H9 (cell line): ENCODE results near the gene MGRN1. TPM values are rescaled to one million over a fixed set of nuclear protein-coding genes. Genes with fewer than 3 reads are reported as not detected.

ENCODE experiments used
- DNase-seq: peaks from one replicate; pipeline ENCODE4 v3.0.0-alpha.2; 2017
- H2AFZ ChIP-seq: one replicate; pipeline ENCODE4 v1.6.1; 2013; ENCODE audit warnings: mild to moderate bottlenecking, low read length, control low read depth, moderate library complexity
- H2AK5ac ChIP-seq: 2 replicates; pipeline ENCODE4 v1.6.1; 2013; ENCODE audit warnings: low read length, control low read depth, mixed read lengths; ENCODE audit not compliant: insufficient read length
- H2BK120ac ChIP-seq: one replicate; pipeline ENCODE4 v1.6.1; 2013; ENCODE audit warnings: low read depth, mild to moderate bottlenecking, low read length, control low read depth, inconsistent platforms; ENCODE audit not compliant: poor library complexity, severe bottlenecking
- H2BK12ac ChIP-seq: 2 replicates; pipeline ENCODE4 v1.6.1; 2013; ENCODE audit warnings: low read length, control low read depth, mixed read lengths, low read depth; ENCODE audit not compliant: insufficient read length
- H2BK15ac ChIP-seq: 2 replicates; pipeline ENCODE4 v1.6.1; 2013; ENCODE audit warnings: low read depth, low read length, control low read depth
- H2BK20ac ChIP-seq: one replicate; pipeline ENCODE4 v1.6.1; 2013; ENCODE audit warnings: low read depth, mild to moderate bottlenecking, low read length, control low read depth, inconsistent platforms; ENCODE audit not compliant: poor library complexity, severe bottlenecking
- H2BK5ac ChIP-seq: 2 replicates; pipeline ENCODE4 v1.6.1; 2013; ENCODE audit warnings: low read length, control low read depth, mixed read lengths; ENCODE audit not compliant: insufficient read length
- H3K14ac ChIP-seq: 2 replicates; pipeline ENCODE4 v1.6.1; 2013; ENCODE audit warnings: low read length, control low read depth; ENCODE audit not compliant: insufficient read depth
- H3K18ac ChIP-seq: 2 replicates; pipeline ENCODE4 v1.6.1; 2013; ENCODE audit warnings: low read depth, mild to moderate bottlenecking, mixed read lengths, low read length, control low read depth; ENCODE audit not compliant: insufficient read length
- H3K23ac ChIP-seq: 2 replicates; pipeline ENCODE4 v1.6.1; 2013; ENCODE audit warnings: low read length, control low read depth, mixed read lengths, low read depth; ENCODE audit not compliant: insufficient read length
- H3K23me2 ChIP-seq: 2 replicates; pipeline ENCODE4 v1.6.1; 2013; ENCODE audit warnings: low read depth, mild to moderate bottlenecking, mixed read lengths, low read length, control low read depth; ENCODE audit not compliant: insufficient read length, poor library complexity, severe bottlenecking
- H3K27ac ChIP-seq: 2 replicates; pipeline ENCODE4 v1.5.1; 2013; ENCODE audit warnings: low read length, control low read depth, mixed read lengths, low read depth; ENCODE audit not compliant: insufficient read length
- H3K27me3 ChIP-seq: 2 replicates; pipeline ENCODE4 v1.6.1; 2013; ENCODE audit warnings: low read length, control low read depth, inconsistent platforms; ENCODE audit not compliant: insufficient read depth
- H3K4ac ChIP-seq: 2 replicates; pipeline ENCODE4 v1.6.1; 2013; ENCODE audit warnings: low read depth, mild to moderate bottlenecking, control low read depth, inconsistent platforms, low read length, moderate library complexity
- H3K4me1 ChIP-seq: 2 replicates; pipeline ENCODE4 v1.6.1; 2013; ENCODE audit warnings: low read length, control low read depth, inconsistent platforms; ENCODE audit not compliant: insufficient read depth
- H3K4me2 ChIP-seq: 2 replicates; pipeline ENCODE4 v1.6.1; 2013; ENCODE audit warnings: low read length, control low read depth, mixed read lengths; ENCODE audit not compliant: insufficient read length, insufficient read depth
- H3K56ac ChIP-seq: 2 replicates; pipeline ENCODE4 v1.6.1; 2013; ENCODE audit warnings: low read depth, mild to moderate bottlenecking, mixed read lengths, low read length, control low read depth; ENCODE audit not compliant: insufficient read length
- H3K79me1 ChIP-seq: 2 replicates; pipeline ENCODE4 v1.6.1; 2013; ENCODE audit warnings: low read depth, mild to moderate bottlenecking, moderate library complexity, low read length, control low read depth, inconsistent platforms; ENCODE audit not compliant: insufficient read depth, poor library complexity, severe bottlenecking
- H3K79me2 ChIP-seq: 2 replicates; pipeline ENCODE4 v1.6.1; 2013; ENCODE audit warnings: low read length, control low read depth, inconsistent platforms; ENCODE audit not compliant: insufficient read depth
- H3K9ac ChIP-seq: 2 replicates; pipeline ENCODE4 v1.6.1; 2013; ENCODE audit warnings: low read length, control low read depth, mixed read lengths; ENCODE audit not compliant: insufficient read length; ENCODE audit errors: extremely low read depth
- H3K9me3 ChIP-seq: one replicate; pipeline ENCODE4 v1.6.1; 2013; ENCODE audit warnings: low read depth, low read length, inconsistent platforms; ENCODE audit not compliant: control insufficient read depth
- H3T11ph ChIP-seq: one replicate; pipeline ENCODE4 v1.6.1; 2013; ENCODE audit warnings: mild to moderate bottlenecking, low read length, control low read depth, inconsistent platforms
- H4K20me1 ChIP-seq: one replicate; pipeline ENCODE4 v1.6.1; 2013; ENCODE audit not compliant: control insufficient read depth, insufficient read length, insufficient read depth
- H4K5ac ChIP-seq: 2 replicates; pipeline ENCODE4 v1.6.1; 2013; ENCODE audit warnings: low read depth, mild to moderate bottlenecking, mixed read lengths, low read length, control low read depth; ENCODE audit not compliant: insufficient read length
- H4K8ac ChIP-seq: replicated peaks from 2 replicates; pipeline ENCODE4 v1.6.1; 2013; ENCODE audit warnings: low read length, control low read depth, mixed read lengths, low read depth; ENCODE audit not compliant: insufficient read length
- H4K91ac ChIP-seq: 2 replicates; pipeline ENCODE4 v1.6.1; 2013; ENCODE audit warnings: low read depth, mild to moderate bottlenecking, moderate library complexity, mixed read lengths, low read length, control low read depth; ENCODE audit not compliant: insufficient read length
- H3K27ac Mint-ChIP-seq, 3 experiments: 2 replicates in 2 of 3; 3 replicates in 1 of 3; pipeline ENCODE4 v1.8.0; 2020 to 2021; ENCODE audit warnings: mixed read lengths in 3 of 3, mild to moderate bottlenecking in 1 of 3, moderate library complexity in 1 of 3
- H3K27me3 Mint-ChIP-seq: 2 replicates; pipeline ENCODE4 v1.8.0; 2021; ENCODE audit warnings: low read depth, mild to moderate bottlenecking, moderate library complexity, mixed read lengths
- H3K36me3 Mint-ChIP-seq, 3 experiments: 2 replicates in 2 of 3; 3 replicates in 1 of 3; pipeline ENCODE4 v1.8.0; 2020 to 2021; ENCODE audit warnings: low read depth in 3 of 3, mixed read lengths in 3 of 3; ENCODE audit not compliant: insufficient read depth in 1 of 3
- H3K4me1 Mint-ChIP-seq, 2 experiments: 2 replicates each; pipeline ENCODE4 v1.8.0; 2020; ENCODE audit warnings: mixed read lengths in 2 of 2
- H3K4me3 Mint-ChIP-seq, 2 experiments: 2 replicates in 1 of 2; 3 replicates in 1 of 2; pipeline ENCODE4 v1.8.0; 2020 to 2021; ENCODE audit warnings: mild to moderate bottlenecking in 2 of 2, mixed read lengths in 2 of 2, moderate library complexity in 1 of 2
- H3K9me3 Mint-ChIP-seq, 2 experiments: 2 replicates in 1 of 2; 3 replicates in 1 of 2; pipeline ENCODE4 v1.8.0; 2020; ENCODE audit warnings: mild to moderate bottlenecking in 2 of 2, mixed read lengths in 2 of 2, moderate library complexity in 1 of 2
- WGBS: extraction: QIAGEN DNeasy Blood & Tissue Kit; methylation state at CpG from one replicate; pipeline ENCODE4 v1.1.7; 2013; ENCODE audit warnings: missing lambda C conversion rate, low lambda C conversion rate, mixed read lengths; ENCODE audit not compliant: insufficient read length; ENCODE audit errors: extremely low coverage; 5-methylcytosine and 5-hydroxymethylcytosine counted together
- total RNA-seq: library from RNA; stranded (reverse); gene quantifications from 2 replicates; pipeline ENCODE4 v1.2.1, GENCODE V29; 2021
- TF ChIP-seq, protein P1 (sequence below): fragments of 200-600 bp; sonication (generic); conservative IDR thresholded peaks from 3 replicates; pipeline ENCODE4 v1.8.0; 2021; ENCODE audit warnings: antibody characterized with exemption, mild to moderate bottlenecking

Gene MGRN1
- total RNA-seq, 1 experiment from 2014 or later = 91.6 TPM

DNA sequence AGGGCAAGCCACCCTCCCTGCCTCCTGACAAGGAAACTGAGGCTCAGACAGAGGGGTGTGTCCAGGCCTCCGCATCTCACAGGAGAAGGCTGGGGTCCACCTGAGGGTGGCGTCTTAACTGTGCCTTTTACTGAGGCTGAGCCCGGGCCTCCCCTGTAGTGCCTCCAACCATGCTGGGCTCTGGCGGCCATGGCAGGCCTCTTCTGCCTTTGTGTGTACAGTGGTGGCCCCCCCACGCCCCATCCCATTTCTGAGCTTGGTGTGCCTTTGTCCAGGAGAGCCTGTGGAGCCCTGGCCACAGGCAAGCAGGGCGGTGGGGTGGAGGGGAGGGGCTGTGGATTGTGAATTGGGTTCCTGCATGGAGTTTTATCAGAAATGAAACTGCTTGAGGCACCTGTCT lies 31.2 kb downstream of the MGRN1 start:
- Mint-ChIP-seq H3K4me3 (no peak overlapping the region), H3K27ac (no peak overlapping the region), H3K27me3 (no peaks in the 10 kb centered on the region), H3K9me3 (no peaks in the 10 kb centered on the region; a peak in 1 of 5 replicates), H3K4me1 (no peaks in the 10 kb centered on the region), H3K36me3 (peaks cover 14 to 70% (median 42%) of the 10 kb centered on the region in 3 experiments; a peak in 6 of 7 replicates)
- Histone ChIP-seq H4K20me1 (no peaks in the 10 kb centered on the region), H3T11ph (no peak overlapping the region), H3K56ac (no peak overlapping the region), H3K4me1 (no peaks in the 10 kb centered on the region), H3K23me2 (no peaks in the 10 kb centered on the region), H2BK5ac (no peak overlapping the region), H4K91ac (no peak overlapping the region), H2AK5ac (no peak overlapping the region), H2BK12ac (no peak overlapping the region), H3K23ac (no peak overlapping the region), H3K27me3 (no peaks in the 10 kb centered on the region), H2BK20ac (no peak overlapping the region), H3K9ac (no peak overlapping the region), H4K8ac (no peak overlapping the region), H3K4ac (no peak overlapping the region), H3K9me3 (no peaks in the 10 kb centered on the region), H3K18ac (no peak overlapping the region), H2BK15ac (no peak overlapping the region), H4K5ac (no peak overlapping the region), H3K14ac (no peak overlapping the region; the same call in 1 of the 2 replicates), H3K79me2 (no peaks in the 10 kb centered on the region), H2BK120ac (no peak overlapping the region), H3K4me2 (no peak overlapping the region), H3K79me1 (no peaks in the 10 kb centered on the region), H3K27ac (no peak overlapping the region), H2AFZ (no peak overlapping the region)
- TF ChIP-seq, protein P1, sequence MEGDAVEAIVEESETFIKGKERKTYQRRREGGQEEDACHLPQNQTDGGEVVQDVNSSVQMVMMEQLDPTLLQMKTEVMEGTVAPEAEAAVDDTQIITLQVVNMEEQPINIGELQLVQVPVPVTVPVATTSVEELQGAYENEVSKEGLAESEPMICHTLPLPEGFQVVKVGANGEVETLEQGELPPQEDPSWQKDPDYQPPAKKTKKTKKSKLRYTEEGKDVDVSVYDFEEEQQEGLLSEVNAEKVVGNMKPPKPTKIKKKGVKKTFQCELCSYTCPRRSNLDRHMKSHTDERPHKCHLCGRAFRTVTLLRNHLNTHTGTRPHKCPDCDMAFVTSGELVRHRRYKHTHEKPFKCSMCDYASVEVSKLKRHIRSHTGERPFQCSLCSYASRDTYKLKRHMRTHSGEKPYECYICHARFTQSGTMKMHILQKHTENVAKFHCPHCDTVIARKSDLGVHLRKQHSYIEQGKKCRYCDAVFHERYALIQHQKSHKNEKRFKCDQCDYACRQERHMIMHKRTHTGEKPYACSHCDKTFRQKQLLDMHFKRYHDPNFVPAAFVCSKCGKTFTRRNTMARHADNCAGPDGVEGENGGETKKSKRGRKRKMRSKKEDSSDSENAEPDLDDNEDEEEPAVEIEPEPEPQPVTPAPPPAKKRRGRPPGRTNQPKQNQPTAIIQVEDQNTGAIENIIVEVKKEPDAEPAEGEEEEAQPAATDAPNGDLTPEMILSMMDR = no peak
- no CpG with 5 or more reads among the region's 6 CpGs for WGBS
- DNase-seq = no peak
